WTC11 (cell line): ENCODE measurements around the gene DDIAS. TPM values are rescaled to one million over a fixed set of nuclear protein-coding genes. Genes with fewer than 3 reads are reported as not detected.

ENCODE experiments used
- ATAC-seq: fragments of 200-7000 bp; cut with Tn5 transposase; 2 replicates; pipeline ENCODE4 v1.10.0; 2021; ENCODE audit warnings: mild to moderate bottlenecking, moderate library complexity
- CTCF ChIA-PET: fragments of 300-600 bp; sonication (Branson Sonifier 250); formaldehyde crosslinking; loops from one replicate; lab custom pipeline; 2021; ENCODE audit warnings: antibody characterized with exemption; lab: Charles Lee
- POLR2A ChIA-PET: fragments of 350-600 bp; sonication (Branson Sonifier 250); formaldehyde crosslinking; loops from one replicate; lab custom pipeline; 2021; ENCODE audit warnings: antibody characterized with exemption; lab: Charles Lee
- DNase-seq: peaks from one replicate; pipeline ENCODE4 v3.0.0; 2021; ENCODE audit warnings: low spot score
- H3K27ac Mint-ChIP-seq: 2 replicates; pipeline ENCODE4 v1.8.0; 2021; ENCODE audit warnings: mixed read lengths
- H3K27me3 Mint-ChIP-seq: 2 replicates; pipeline ENCODE4 v1.8.0; 2021; ENCODE audit warnings: low read depth, mild to moderate bottlenecking, moderate library complexity, mixed read lengths
- H3K36me3 Mint-ChIP-seq: 2 replicates; pipeline ENCODE4 v1.8.0; 2021; ENCODE audit warnings: mixed read lengths
- H3K4me1 Mint-ChIP-seq: 2 replicates; pipeline ENCODE4 v1.8.0; 2022; ENCODE audit warnings: mixed read lengths
- H3K4me3 Mint-ChIP-seq: 2 replicates; pipeline ENCODE4 v1.8.0; 2021; ENCODE audit warnings: mild to moderate bottlenecking, moderate library complexity, mixed read lengths
- H3K9me3 Mint-ChIP-seq: 2 replicates; pipeline ENCODE4 v1.8.0; 2021; ENCODE audit warnings: mixed read lengths
- ATF6 ChIP-seq: sonication (generic); formaldehyde crosslinking; IDR thresholded peaks from 2 replicates; pipeline ENCODE4 v1.8.1; 2023; ENCODE audit warnings: mild to moderate bottlenecking, missing genetic modification reagents
- ELF4 ChIP-seq: sonication (generic); formaldehyde crosslinking; IDR thresholded peaks from 2 replicates; pipeline ENCODE4 v1.8.1; 2022; ENCODE audit warnings: low read depth, mild to moderate bottlenecking, moderate library complexity, missing genetic modification reagents
- EMX1 ChIP-seq: fragments of 250-450 bp; sonication (Bioruptor Pico); IDR thresholded peaks from 2 replicates; pipeline ENCODE4 v1.8.0; 2021; ENCODE audit warnings: mild to moderate bottlenecking
- FOXJ3 ChIP-seq: sonication (generic); formaldehyde crosslinking; IDR thresholded peaks from 2 replicates; pipeline ENCODE4 v1.9.0; 2021; ENCODE audit warnings: missing genetic modification reagents, mild to moderate bottlenecking, borderline replicate concordance
- FOXP1 ChIP-seq: sonication (generic); formaldehyde crosslinking; IDR thresholded peaks from 2 replicates; pipeline ENCODE4 v1.8.0; 2022; ENCODE audit warnings: missing genetic modification reagents, mild to moderate bottlenecking, moderate library complexity, borderline replicate concordance
- GABPB1 ChIP-seq: sonication (generic); formaldehyde crosslinking; IDR thresholded peaks from 2 replicates; pipeline ENCODE4 v1.8.1; 2023; ENCODE audit warnings: mild to moderate bottlenecking, missing genetic modification reagents
- GRHL2 ChIP-seq: fragments of 250-450 bp; sonication (Bioruptor Pico); IDR thresholded peaks from 2 replicates; pipeline ENCODE4 v1.8.0; 2022; ENCODE audit warnings: mild to moderate bottlenecking, moderate library complexity; ENCODE audit not compliant: insufficient replicate concordance, severe bottlenecking
- IRF2 ChIP-seq: sonication (generic); formaldehyde crosslinking; IDR thresholded peaks from 2 replicates; pipeline ENCODE4 v1.8.0; 2022; ENCODE audit warnings: low read depth, missing genetic modification reagents, borderline replicate concordance
- MAX ChIP-seq: sonication (generic); formaldehyde crosslinking; IDR thresholded peaks from 2 replicates; pipeline ENCODE4 v1.8.0; 2022; ENCODE audit warnings: mild to moderate bottlenecking, missing genetic modification reagents
- NR2C2 ChIP-seq: sonication (generic); formaldehyde crosslinking; IDR thresholded peaks from 2 replicates; pipeline ENCODE4 v1.8.0; 2022; ENCODE audit warnings: mild to moderate bottlenecking, missing genetic modification reagents
- NR3C1 ChIP-seq: sonication (generic); formaldehyde crosslinking; conservative IDR thresholded peaks from 2 replicates; pipeline ENCODE4 v1.8.1; 2023; ENCODE audit warnings: low read depth, mild to moderate bottlenecking, missing genetic modification reagents
- OVOL2 ChIP-seq: fragments of 250-450 bp; sonication (Bioruptor Pico); IDR thresholded peaks from 2 replicates; pipeline ENCODE4 v1.9.0; 2021; ENCODE audit warnings: mild to moderate bottlenecking, borderline replicate concordance
- PREB ChIP-seq: sonication (generic); formaldehyde crosslinking; IDR thresholded peaks from 2 replicates; pipeline ENCODE4 v1.8.1; 2022; ENCODE audit warnings: mild to moderate bottlenecking, missing genetic modification reagents, moderate library complexity, borderline replicate concordance
- RELA ChIP-seq: sonication (generic); formaldehyde crosslinking; IDR thresholded peaks from 2 replicates; pipeline ENCODE4 v1.8.1; 2022; ENCODE audit warnings: missing genetic modification reagents, mild to moderate bottlenecking, borderline replicate concordance
- SMAD4 ChIP-seq: sonication (generic); formaldehyde crosslinking; IDR thresholded peaks from 2 replicates; pipeline ENCODE4 v1.8.0; 2022; ENCODE audit warnings: mild to moderate bottlenecking, missing genetic modification reagents
- TCF7 ChIP-seq: sonication (generic); formaldehyde crosslinking; IDR thresholded peaks from 2 replicates; pipeline ENCODE4 v1.8.0; 2022; ENCODE audit warnings: mild to moderate bottlenecking, low read depth, missing genetic modification reagents, moderate library complexity
- ZBTB21 ChIP-seq: sonication (generic); formaldehyde crosslinking; IDR thresholded peaks from 2 replicates; pipeline ENCODE4 v1.8.1; 2023; ENCODE audit warnings: mild to moderate bottlenecking, missing genetic modification reagents, borderline replicate concordance
- ZBTB43 ChIP-seq: sonication (generic); formaldehyde crosslinking; IDR thresholded peaks from 2 replicates; pipeline ENCODE4 v1.8.1; 2023; ENCODE audit warnings: mild to moderate bottlenecking, missing genetic modification reagents
- ZNF121 ChIP-seq: sonication (generic); formaldehyde crosslinking; IDR thresholded peaks from 2 replicates; pipeline ENCODE4 v1.8.0; 2023; ENCODE audit warnings: missing genetic modification reagents
- ZNF138 ChIP-seq: sonication (generic); formaldehyde crosslinking; conservative IDR thresholded peaks from 2 replicates; pipeline ENCODE4 v1.8.1; 2022; ENCODE audit warnings: mild to moderate bottlenecking, moderate library complexity, missing genetic modification reagents
- ZNF281 ChIP-seq: sonication (generic); formaldehyde crosslinking; IDR thresholded peaks from 2 replicates; pipeline ENCODE4 v1.8.0; 2023; ENCODE audit warnings: mild to moderate bottlenecking, missing genetic modification reagents
- ZNF396 ChIP-seq: fragments of 250-450 bp; sonication (Bioruptor Pico); IDR thresholded peaks from 2 replicates; pipeline ENCODE4 v1.8.0; 2021; ENCODE audit warnings: mild to moderate bottlenecking, moderate library complexity, borderline replicate concordance
- ZNF532 ChIP-seq: fragments of 250-450 bp; sonication (Bioruptor Pico); IDR thresholded peaks from 2 replicates; pipeline ENCODE4 v1.9.0; 2021; ENCODE audit warnings: mild to moderate bottlenecking, borderline replicate concordance
- total RNA-seq: library from RNA; stranded (reverse); gene quantifications from 3 replicates; pipeline ENCODE4 v1.2.3, GENCODE V29; 2021

The DDIAS gene
- total RNA-seq, 1 experiment from 2014 or later = 28.7 TPM

GRCh38 chr11:82901922-82902485 lies 468 bp downstream of the DDIAS start:
- H3K9me3 Mint-ChIP-seq = no peaks in the 10 kb centered on the region
- TF ChIP-seq PREB (CRISPR knock-in tag) (no peak), ZBTB43 (CRISPR knock-in tag) (no peak), OVOL2 (CRISPR knock-in tag) (no peak), ZNF532 (CRISPR knock-in tag) (no peak), ZBTB21 (CRISPR knock-in tag) (no peak), ZNF396 (no peak), ZNF281 (CRISPR knock-in tag) (no peak), ELF4 (CRISPR knock-in tag) (no peak), RELA (CRISPR knock-in tag) (no peak), TCF7 (no peak), NR2C2 (CRISPR knock-in tag) (no peak), SMAD4 (CRISPR knock-in tag) (no peak), ZNF138 (no peak)
- H3K4me1 Mint-ChIP-seq = peaks cover 32% of the 10 kb centered on the region
- ChIA-PET CTCF (interaction anchor here (0.9 to 3.7 kb wide), 9 partner anchors 24 to 317 kb away, joined by 3 to 85 read pairs (median 5); partner anchors contain the start of genes FAM181B and PCF11), POLR2A (interaction anchor here (0.9 to 3.8 kb wide), 6 partner anchors 12 to 258 kb away, joined by 3 to 46 read pairs (median 8); partner anchors contain the start of genes FAM181B, PCF11 and RAB30)
- no peaks in the 10 kb centered on the region; the same call in 1 of the 2 replicates for H3K27me3 Mint-ChIP-seq
- ATAC-seq (no peak), DNase-seq (no peak)
- H3K27ac Mint-ChIP-seq = peak overlapping the region; percentile 63
- peak overlapping the region; percentile 100 for H3K4me3 Mint-ChIP-seq
- no peaks in the 10 kb centered on the region for H3K36me3 Mint-ChIP-seq

- Mint-ChIP-seq H3K4me1 (peaks cover 41% of the 10 kb centered on the region), H3K27ac (no peak overlapping the region), H3K36me3 (no peaks in the 10 kb centered on the region), H3K4me3 (peak overlapping the region; percentile 100), H3K9me3 (no peaks in the 10 kb centered on the region), H3K27me3 (no peaks in the 10 kb centered on the region; the same call in 1 of the 2 replicates)
- CTCF ChIA-PET = no interaction called here
- ATAC-seq (no peak), DNase-seq (no peak)
- POLR2A ChIA-PET = interaction anchor here (3.8 kb wide), 1 partner anchor 253 kb away, joined by 46 read pairs; the partner anchor contains the start of gene PCF11
- TF ChIP-seq IRF2 (CRISPR knock-in tag) (no peak), MAX (no peak), EMX1 (no peak), GABPB1 (no peak), GRHL2 (CRISPR knock-in tag) (no peak), ZNF121 (no peak), NR3C1 (CRISPR knock-in tag) (no peak), ATF6 (CRISPR knock-in tag) (no peak), FOXP1 (CRISPR knock-in tag) (no peak), FOXJ3 (CRISPR knock-in tag) (no peak)
Observed at GRCh38 chr11:82902880-82903279, 1.3 kb downstream of the DDIAS start.
